H1 (cell line): Measurements from ENCODE around the gene TP73. TPM values are rescaled to one million over a fixed set of nuclear protein-coding genes. Genes with fewer than 3 reads are reported as not detected.
"Not testable (repeated sequence)": the region's sequence is repeated elsewhere in the genome, so short reads cannot be mapped to it uniquely, and the experiment has no call there.

Experiments used
- CTCF ChIA-PET: fragments of 300-600 bp; sonication (Branson Sonifier 250); formaldehyde crosslinking; loops from one replicate; lab custom pipeline; 2021; ENCODE audit not compliant: partially characterized antibody; lab: Charles Lee
- POLR2A ChIA-PET: fragments of 300-600 bp; sonication (Branson Sonifier 250); formaldehyde crosslinking; loops from one replicate; lab custom pipeline; 2021; ENCODE audit warnings: inconsistent platforms; ENCODE audit not compliant: partially characterized antibody; lab: Charles Lee
- DNase-seq, 2 experiments: peaks; one replicate each; pipeline versions ENCODE4 v3.0.0 to v3.0.0-alpha.2; 2010 to 2022; ENCODE audit warnings: low spot score in 2 of 2, low read depth in 1 of 2, mixed read lengths in 1 of 2
- FAIRE-seq: peaks from 2 replicates; lab custom pipeline; 2011; peaks lifted over from hg19 to GRCh38; lab: Jason Lieb, UNC
- H2AFZ ChIP-seq: 2 replicates; pipeline ENCODE4 v1.8.1; 2012; ENCODE audit warnings: low read length, inconsistent platforms
- H2AK5ac ChIP-seq: 2 replicates; pipeline ENCODE4 v1.6.1; 2013; ENCODE audit warnings: low read depth, low read length
- H2BK120ac ChIP-seq: replicated peaks from 2 replicates; pipeline ENCODE3; 2013; ENCODE audit warnings: low read depth, low read length, inconsistent platforms
- H2BK12ac ChIP-seq: 2 replicates; pipeline ENCODE4 v1.6.1; 2013; ENCODE audit warnings: low read depth, low read length
- H2BK15ac ChIP-seq: 2 replicates; pipeline ENCODE4 v1.6.1; 2013; ENCODE audit warnings: low read length
- H2BK20ac ChIP-seq: 2 replicates; pipeline ENCODE4 v1.6.1; 2013; ENCODE audit warnings: low read length
- H2BK5ac ChIP-seq: 2 replicates; pipeline ENCODE4 v1.6.1; 2013; ENCODE audit warnings: low read depth, low read length
- H3K14ac ChIP-seq: 2 replicates; pipeline ENCODE4 v1.6.1; 2013; ENCODE audit warnings: inconsistent platforms; ENCODE audit not compliant: insufficient read length
- H3K18ac ChIP-seq: 2 replicates; pipeline ENCODE4 v1.6.1; 2013; ENCODE audit warnings: low read length; ENCODE audit errors: extremely low read depth
- H3K23ac ChIP-seq: 2 replicates; pipeline ENCODE4 v1.6.1; 2013; ENCODE audit warnings: inconsistent platforms; ENCODE audit not compliant: insufficient read length
- H3K23me2 ChIP-seq: 2 replicates; pipeline ENCODE4 v1.6.1; 2013; ENCODE audit warnings: low read depth, low read length
- H3K27ac ChIP-seq: 2 replicates; pipeline ENCODE4 v1.6.1; 2011; ENCODE audit warnings: low read depth, low read length, inconsistent platforms
- H3K27me3 ChIP-seq, 4 experiments: replicated peaks in 1 of 4; 1 replicate in 1 of 4; 2 replicates in 3 of 4; pipeline versions ENCODE4 v1.6.1 to v1.8.1; 2011 to 2013; ENCODE audit warnings: low read length in 3 of 4, mild to moderate bottlenecking in 3 of 4, inconsistent platforms in 2 of 4, mixed read lengths in 2 of 4, moderate library complexity in 1 of 4; ENCODE audit not compliant: control insufficient read depth in 3 of 4, insufficient read depth in 3 of 4; ENCODE audit errors: extremely low read depth in 1 of 4
- H3K36me3 ChIP-seq, 4 experiments: 2 replicates each; pipeline versions ENCODE4 v1.6.1 to v1.8.1; 2011 to 2013; ENCODE audit warnings: mild to moderate bottlenecking in 4 of 4, low read length in 3 of 4, moderate library complexity in 2 of 4, control low read depth in 1 of 4, inconsistent platforms in 1 of 4; ENCODE audit not compliant: insufficient read depth in 4 of 4, control insufficient read depth in 2 of 4
- H3K4ac ChIP-seq: replicated peaks from 2 replicates; pipeline ENCODE3; 2013; ENCODE audit warnings: low read length, low read depth, mixed read lengths, inconsistent platforms; ENCODE audit not compliant: insufficient read length
- H3K4me1 ChIP-seq, 4 experiments: replicated peaks in 1 of 4; 1 replicate in 1 of 4; 2 replicates in 3 of 4; pipeline versions ENCODE4 v1.6.1 to v1.8.1; 2011 to 2013; ENCODE audit warnings: low read length in 3 of 4, inconsistent platforms in 2 of 4, mixed read lengths in 1 of 4; ENCODE audit not compliant: insufficient read depth in 4 of 4, control insufficient read depth in 3 of 4
- H3K4me2 ChIP-seq, 2 experiments: 2 replicates each; pipeline versions ENCODE4 v1.6.1 to v1.8.1; 2011 to 2013; ENCODE audit warnings: low read depth in 2 of 2, low read length in 2 of 2, control low read depth in 1 of 2, inconsistent platforms in 1 of 2, mild to moderate bottlenecking in 1 of 2; ENCODE audit not compliant: insufficient read depth in 1 of 2
- H3K4me3 ChIP-seq, 4 experiments: fragments of 200-600, 300-600 bp in 1 of 4; sonication (generic), shearing (Covaris generic), sonication (Bioruptor Twin) in 1 of 4; 2 replicates each; pipeline versions ENCODE4 v1.5.1 to v1.8.1; 2011 to 2016; ENCODE audit warnings: low read length in 4 of 4, low read depth in 3 of 4, control low read depth in 2 of 4, inconsistent platforms in 2 of 4, mild to moderate bottlenecking in 2 of 4, mixed read lengths in 1 of 4, moderate library complexity in 1 of 4; ENCODE audit not compliant: insufficient read depth in 2 of 4; ENCODE audit errors: extremely low read depth in 1 of 4
- H3K56ac ChIP-seq: replicated peaks from 2 replicates; pipeline ENCODE3; 2013; ENCODE audit warnings: low read depth, mild to moderate bottlenecking, mixed read lengths, low read length, inconsistent platforms; ENCODE audit not compliant: insufficient read length
- H3K79me1 ChIP-seq: 2 replicates; pipeline ENCODE4 v1.6.1; 2013; ENCODE audit warnings: low read depth, low read length, control low read depth
- H3K79me2 ChIP-seq, 2 experiments: 2 replicates each; pipeline versions ENCODE4 v1.6.1 to v1.8.1; 2012 to 2013; ENCODE audit warnings: low read length in 2 of 2, mild to moderate bottlenecking in 2 of 2, inconsistent platforms in 1 of 2; ENCODE audit not compliant: insufficient read depth in 2 of 2, control insufficient read depth in 1 of 2
- H3K9ac ChIP-seq, 4 experiments: replicated peaks in 1 of 4; 1 replicate in 1 of 4; 2 replicates in 3 of 4; pipeline versions ENCODE4 v1.6.1 to v1.8.1; 2011 to 2013; ENCODE audit warnings: low read depth in 3 of 4, low read length in 3 of 4, control low read depth in 2 of 4, mild to moderate bottlenecking in 2 of 4, moderate library complexity in 2 of 4, inconsistent platforms in 1 of 4; ENCODE audit errors: extremely low read depth in 1 of 4
- H3K9me3 ChIP-seq, 2 experiments: 2 replicates each; pipeline versions ENCODE4 v1.6.1 to v1.8.1; 2012 to 2013; ENCODE audit warnings: mild to moderate bottlenecking in 2 of 2, moderate library complexity in 2 of 2, control low read depth in 1 of 2, inconsistent platforms in 1 of 2, low read depth in 1 of 2, low read length in 1 of 2, mixed read lengths in 1 of 2; ENCODE audit not compliant: insufficient read depth in 2 of 2
- H4K20me1 ChIP-seq, 2 experiments: replicated peaks in 1 of 2; 2 replicates each; pipeline versions ENCODE3 to v1.8.1; 2011 to 2013; ENCODE audit warnings: inconsistent platforms in 2 of 2, low read length in 2 of 2, mild to moderate bottlenecking in 1 of 2; ENCODE audit not compliant: insufficient read depth in 2 of 2, control insufficient read depth in 1 of 2
- H4K5ac ChIP-seq: 2 replicates; pipeline ENCODE4 v1.6.1; 2013; ENCODE audit warnings: low read length, low read depth, mixed read lengths, inconsistent platforms; ENCODE audit not compliant: insufficient read length
- H4K8ac ChIP-seq: 2 replicates; pipeline ENCODE4 v1.8.0; 2013; ENCODE audit warnings: mild to moderate bottlenecking, moderate library complexity, low read length, inconsistent platforms; ENCODE audit not compliant: insufficient read depth; ENCODE audit errors: extremely low read depth
- H4K91ac ChIP-seq: replicated peaks from 2 replicates; pipeline ENCODE3; 2013; ENCODE audit warnings: low read length, mixed read lengths, inconsistent platforms; ENCODE audit not compliant: insufficient read length
- WGBS, 2 experiments: shearing (Covaris generic) in 1 of 2; methylation state at CpG; one replicate each; pipeline versions ENCODE4 v1.1.6 to v1.1.7; 2013 to 2015; ENCODE audit warnings: low lambda C conversion rate in 2 of 2, mixed read lengths in 2 of 2, inconsistent platforms in 1 of 2, low coverage in 1 of 2, missing lambda C conversion rate in 1 of 2; ENCODE audit not compliant: insufficient replicate concordance in 2 of 2, insufficient coverage in 1 of 2, insufficient read length in 1 of 2; ENCODE audit errors: extremely low coverage in 1 of 2, missing lambda C conversion rate in 1 of 2; 5-methylcytosine and 5-hydroxymethylcytosine counted together
- polyA plus RNA-seq, 7 experiments: library from polyadenylated mRNA; depleted of rRNA in 3 of 7; stranded (reverse) in 5 of 7; unstranded in 2 of 7; fragments of >200 nt in 5 of 7; fragments of 200-250 nt in 2 of 7; gene quantifications; 1 replicate in 5 of 7; 2 replicates in 1 of 7; 4 replicates in 1 of 7; pipeline versions ENCODE4 v1.2.1 to v1.2.3, GENCODE V29; 2011 to 2013; ENCODE audit warnings: missing spikeins in 2 of 7, mixed read lengths in 2 of 7
- total RNA-seq: library from RNA; stranded (reverse); fragmentation: NEBNext Ultra II Directional; extraction: Animal tissue kit (Norgen Biotek cat#: 25700); gene quantifications from 2 replicates; pipeline ENCODE4 v1.2.1, GENCODE V29; 2021

Gene TP73
- total and polyA plus RNA-seq, 2 of the 8 experiments (the other 6 are each of a cell fraction or from before 2014, with no cell fraction given) = 2.6 to 3.1 TPM

DNA sequence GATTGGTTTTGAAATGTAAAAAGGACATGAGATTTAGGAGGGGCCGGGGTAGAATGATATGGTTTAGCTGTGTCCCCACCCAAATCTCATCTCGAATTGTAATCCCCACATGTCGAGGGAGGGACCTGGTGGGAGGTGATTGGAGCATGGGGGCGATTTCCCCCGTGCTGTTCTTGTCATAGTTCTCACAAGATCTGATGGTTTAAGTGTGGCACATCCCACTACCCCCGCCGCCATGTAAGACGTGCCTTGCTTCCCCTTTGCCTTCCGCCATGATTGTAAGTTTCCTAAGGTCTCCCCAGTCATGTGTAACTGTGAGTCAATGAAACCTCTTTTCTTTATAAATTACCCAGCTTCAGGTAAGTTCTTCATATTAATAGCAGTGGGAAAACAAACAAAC is 30.2 kb upstream of the TP73 start:
- H3K79me2 ChIP-seq, H2BK15ac ChIP-seq, H4K91ac ChIP-seq, H3K9me3 ChIP-seq, H2BK120ac ChIP-seq, H3K4me2 ChIP-seq, H3K36me3 ChIP-seq, FAIRE-seq, H4K8ac ChIP-seq, H3K18ac ChIP-seq, H3K9ac ChIP-seq, H3K56ac ChIP-seq, H4K5ac ChIP-seq, H3K27me3 ChIP-seq, H3K23ac ChIP-seq, H2BK12ac ChIP-seq, H3K4me3 ChIP-seq, H2AFZ ChIP-seq, H4K20me1 ChIP-seq, H2BK20ac ChIP-seq, H2AK5ac ChIP-seq, DNase-seq, H3K4ac ChIP-seq, H3K27ac ChIP-seq, H3K14ac ChIP-seq, H3K79me1 ChIP-seq, H2BK5ac ChIP-seq: not testable (repeated sequence)
- POLR2A ChIA-PET = interaction anchor here (1.6 kb wide), 1 partner anchor 12 kb away, joined by 5 read pairs; no protein-coding TSS in a partner anchor
- peaks cover 0 to 14% (median 3%) of the 10 kb centered on the region in 4 experiments; a peak in 6 of 7 replicates for H3K4me1 ChIP-seq
- peaks cover 11% of the 10 kb centered on the region for H3K23me2 ChIP-seq
- CTCF ChIA-PET = interaction anchor here (0.9 to 6.7 kb wide), 26 partner anchors 8 to 205 kb away, joined by 3 to 148 read pairs (median 9); partner anchors contain the start of gene MEGF6
- WGBS, 2 experiments = 84% methylated on average over 9 of the region's 9 CpGs; no CpG with 5 or more reads in 1 of the 2 experiments
